GM18873 (cell line): ENCODE results near the gene MGMT.

Experiments
- ATAC-seq: cut with Tn5 transposase; IDR thresholded peaks from one replicate; pipeline ENCODE4 v1.9.1; 2021; ENCODE audit warnings: mild to moderate bottlenecking, moderate library complexity, moderate number of reproducible peaks; ENCODE audit not compliant: unreplicated experiment, low FRiP score

The MGMT gene

GRCh38 chr10:129613377-129613980 is 146.4 kb downstream of the MGMT start:
- ATAC-seq, result no peak

DNA sequence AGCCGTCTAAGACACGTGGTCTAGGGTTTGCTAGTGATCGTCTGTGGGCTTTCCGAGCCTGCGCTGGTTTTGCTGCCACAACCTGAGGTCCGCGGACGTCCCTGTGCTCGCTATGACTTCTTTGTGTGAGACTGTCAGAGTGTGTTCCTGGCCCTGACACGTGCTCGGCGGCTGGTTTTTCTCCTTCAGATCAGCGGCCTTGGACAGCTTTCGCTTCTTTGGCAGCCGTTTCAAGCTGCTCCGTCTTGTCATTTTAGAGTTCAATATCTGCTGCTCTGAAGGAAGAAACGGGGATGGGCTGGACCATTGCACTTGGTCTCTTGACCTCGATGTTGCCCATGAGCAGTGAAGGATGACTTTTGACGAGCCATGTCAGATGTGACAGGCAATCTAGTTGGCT is 147.3 kb downstream of the MGMT start:
- ATAC-seq, result no peak

GRCh38 chr10:129615381-129615780 is 148.3 kb downstream of the MGMT start:
- ATAC-seq, result no peak

- no peak for ATAC-seq
Observed at GRCh38 chr10:129615921-129616525, 149.0 kb downstream of the MGMT start.

- no peak for ATAC-seq
Observed at GRCh38 chr10:129617768-129618167, 150.7 kb downstream of the MGMT start.

GRCh38 chr10:129621062-129621461 is 154.0 kb downstream of the MGMT start:
- ATAC-seq, result no peak

- no peak for ATAC-seq
Observed at GRCh38 chr10:129621693-129622092, 154.7 kb downstream of the MGMT start.

GRCh38 chr10:129622291-129622690 is 155.2 kb downstream of the MGMT start:
- ATAC-seq, result no peak

- ATAC-seq, result no peak
Observed at GRCh38 chr10:129622736-129623135, 155.7 kb downstream of the MGMT start.

GRCh38 chr10:129624526-129624925 is 157.5 kb downstream of the MGMT start:
- ATAC-seq, result no peak

- no peak for ATAC-seq
Observed at GRCh38 chr10:129626309-129626708, 159.3 kb downstream of the MGMT start.

DNA sequence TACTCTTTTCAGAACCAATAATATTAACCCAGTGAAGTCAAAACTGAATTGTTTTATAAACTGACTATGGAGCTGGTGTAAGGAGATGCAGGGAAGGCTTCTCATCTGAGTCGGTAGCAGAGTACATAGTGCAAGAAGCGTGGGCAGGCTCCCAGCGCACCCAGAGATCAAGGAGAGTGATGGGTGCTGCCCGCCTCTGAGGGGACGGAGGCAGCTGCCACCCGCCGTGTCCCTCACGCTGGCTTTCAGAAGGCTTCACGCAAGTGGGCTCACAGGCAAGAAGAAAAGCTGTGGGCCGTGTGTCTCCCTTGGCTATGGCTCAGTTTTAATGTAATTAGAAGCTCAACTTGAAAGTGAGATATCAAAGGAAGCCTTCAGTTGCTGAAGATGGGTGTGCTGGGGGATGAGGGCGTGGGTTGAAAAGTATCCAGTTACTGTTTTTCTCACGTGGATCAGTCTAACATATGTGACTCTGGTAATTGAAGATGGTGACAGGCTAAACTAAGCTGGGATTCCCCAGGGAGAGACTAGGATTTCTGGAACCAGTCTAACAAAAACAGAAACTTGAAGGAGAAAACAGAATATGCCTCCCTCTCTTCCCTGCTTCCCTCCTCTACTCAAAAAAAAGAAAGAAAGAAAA is 159.9 kb downstream of the MGMT start:
- no peak for ATAC-seq

DNA sequence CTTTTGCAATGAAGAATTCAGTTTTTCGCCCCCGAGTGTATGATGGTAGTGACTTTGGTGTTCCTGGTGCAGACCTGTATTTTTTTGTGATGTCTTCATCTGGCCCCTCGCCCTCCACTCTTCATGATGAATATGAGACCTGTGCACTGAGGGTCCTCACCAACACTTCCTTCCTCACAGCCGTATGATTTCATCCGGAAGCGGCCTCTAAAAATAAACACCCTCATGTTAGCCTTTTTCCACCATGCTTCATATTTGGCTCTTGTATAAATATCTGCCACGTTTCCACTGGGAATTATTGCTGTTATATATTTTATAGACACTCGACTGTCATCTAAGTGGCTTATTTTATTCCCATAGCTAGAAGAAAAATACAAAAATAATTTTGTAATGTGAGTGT is 160.4 kb downstream of the MGMT start:
- ATAC-seq, result no peak

GRCh38 chr10:129628823-129629222 is 161.8 kb downstream of the MGMT start:
- ATAC-seq, result no peak

DNA sequence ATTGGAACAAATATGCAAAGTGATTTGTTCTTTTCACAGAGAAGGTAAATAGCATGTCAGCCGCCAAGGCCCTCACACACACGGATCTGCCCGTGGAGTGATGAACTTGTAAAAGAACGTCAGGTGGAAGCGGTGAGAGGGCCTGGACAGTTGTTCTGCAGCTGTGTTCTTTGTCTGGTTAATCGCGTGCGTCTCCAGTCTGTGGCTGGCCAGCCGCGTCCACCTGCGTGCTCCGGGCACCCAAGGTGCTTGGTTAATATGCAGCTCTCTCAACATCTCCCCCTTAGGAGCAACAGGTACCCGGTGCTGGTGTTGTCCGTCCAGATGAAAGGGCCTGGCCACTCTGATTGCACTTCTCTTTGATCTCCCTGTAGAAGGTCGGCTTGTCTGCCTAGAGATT is 162.9 kb downstream of the MGMT start:
- ATAC-seq, result no peak

DNA sequence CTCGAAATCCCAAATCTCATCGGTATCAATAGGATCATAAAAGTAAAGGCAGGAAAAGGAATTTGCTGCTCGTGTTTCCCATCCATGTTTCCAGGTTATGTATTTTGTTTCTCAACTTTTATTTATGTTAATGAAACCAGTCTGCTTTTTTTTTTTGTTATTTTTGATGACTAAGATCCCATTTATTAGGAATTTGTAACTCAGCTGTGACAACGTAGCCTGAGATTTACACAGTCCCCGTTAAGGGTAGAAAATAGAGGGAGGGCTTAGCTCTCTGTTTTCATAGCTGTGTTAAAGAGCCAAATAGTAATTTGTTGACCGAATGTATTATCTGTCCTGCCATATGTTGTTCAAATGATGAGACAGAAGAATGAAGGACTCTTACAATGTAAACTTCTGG is 164.0 kb downstream of the MGMT start:
- no peak for ATAC-seq

GRCh38 chr10:129631870-129632623 is 165.0 kb downstream of the MGMT start:
- no peak for ATAC-seq

DNA sequence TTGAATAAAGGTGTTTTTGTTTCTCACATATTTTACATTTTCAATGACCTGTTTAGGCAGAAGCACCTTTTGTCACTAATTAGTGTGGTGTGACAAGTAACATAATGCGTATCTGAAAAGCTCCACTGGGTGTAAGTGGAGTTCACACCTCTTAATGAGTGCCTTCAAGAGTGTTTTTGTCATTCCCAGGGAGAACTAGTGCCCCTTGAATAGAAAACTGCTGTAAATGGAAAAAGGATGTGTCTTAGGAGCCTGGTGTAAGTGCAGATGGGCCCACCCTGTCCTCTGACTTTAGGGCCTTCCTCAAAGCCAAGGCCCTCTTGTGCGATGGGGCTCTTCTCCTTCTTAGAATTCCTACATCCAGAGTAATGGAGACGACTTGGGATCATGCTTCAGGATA is 170.0 kb downstream of the MGMT start:
- ATAC-seq, result no peak

DNA sequence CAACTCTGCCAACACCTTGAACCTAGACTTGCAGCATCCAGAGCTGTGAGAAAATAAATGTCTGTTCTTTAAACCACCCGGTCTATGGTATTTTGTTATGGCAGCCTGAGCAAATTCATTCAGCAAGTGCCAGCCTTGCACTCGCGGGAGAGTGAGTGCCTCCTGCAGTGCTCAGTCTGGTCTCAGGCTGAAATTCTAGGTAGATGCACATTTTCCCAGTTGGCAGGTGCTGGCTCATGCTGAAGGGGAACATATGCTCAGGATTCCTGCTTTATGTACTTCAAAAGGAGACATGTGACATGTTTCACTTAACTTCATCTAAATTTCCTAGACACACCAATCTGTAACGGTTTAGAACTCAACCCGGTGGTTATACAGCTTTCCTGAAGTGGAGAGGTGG is 170.8 kb downstream of the MGMT start:
- ATAC-seq, result no peak

GRCh38 chr10:129641351-129641750 is 174.3 kb downstream of the MGMT start:
- ATAC-seq, result no peak

DNA sequence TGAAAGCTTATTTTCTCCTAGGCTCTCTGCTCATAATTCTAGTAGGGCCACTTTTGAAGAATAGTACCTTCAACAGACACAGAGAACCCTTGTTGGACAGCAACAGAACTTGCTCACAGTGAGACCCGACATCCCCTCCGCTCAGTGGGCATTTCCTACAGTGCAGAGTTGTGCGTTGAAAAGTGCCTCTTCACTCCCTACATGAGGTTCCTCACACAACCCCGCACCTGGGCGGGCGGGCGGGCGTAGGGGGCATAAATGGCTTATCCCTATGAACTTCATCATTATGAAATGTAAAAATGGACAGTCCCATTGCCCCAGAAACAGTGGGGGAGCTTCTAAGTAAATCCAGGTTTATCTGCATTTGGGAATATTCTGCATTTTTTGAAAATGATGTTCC is 174.9 kb downstream of the MGMT start:
- ATAC-seq, result no peak
